SU-DHL-6 (cell line): ENCODE measurements around the gene EYS.

Experiments
- H2AFZ ChIP-seq: fragments of 200-600 bp; sonication (generic); 2 replicates; pipeline ENCODE4 v1.6.1; 2014; ENCODE audit warnings: low read depth, mild to moderate bottlenecking, moderate library complexity, mixed read lengths, antibody characterized with exemption, low read length; ENCODE audit not compliant: severe bottlenecking
- H3F3A ChIP-seq: fragments of 200-600 bp; shearing (Covaris generic); 2 replicates; pipeline ENCODE4 v1.6.0; 2016; ENCODE audit warnings: antibody characterized with exemption, mild to moderate bottlenecking; ENCODE audit not compliant: insufficient read depth
- H3K27ac ChIP-seq: fragments of 200-600 bp; sonication (generic); 2 replicates; pipeline ENCODE4 v1.5.1; 2016; ENCODE audit warnings: low read depth, mild to moderate bottlenecking, low read length, moderate library complexity, mixed read lengths
- H3K27me3 ChIP-seq: fragments of 200-600 bp; sonication (generic), shearing (Covaris generic); 2 replicates; pipeline ENCODE4 v1.6.0; 2014; ENCODE audit warnings: mild to moderate bottlenecking, low read length
- H3K36me3 ChIP-seq: fragments of 200-600 bp; sonication (generic); 2 replicates; pipeline ENCODE4 v1.6.1; 2014; ENCODE audit warnings: mild to moderate bottlenecking, low read length, mixed read lengths
- H3K4me2 ChIP-seq: fragments of 300-600, 200-600 bp; shearing (Covaris generic), sonication (generic); 2 replicates; pipeline ENCODE4 v1.6.0; 2014; ENCODE audit warnings: low read length, low read depth, mild to moderate bottlenecking; ENCODE audit not compliant: poor library complexity, severe bottlenecking
- H3K4me3 ChIP-seq: fragments of 200-600 bp; sonication (generic); 2 replicates; pipeline ENCODE4 v1.5.1; 2014; ENCODE audit warnings: antibody characterized with exemption, low read length, mild to moderate bottlenecking, mixed read lengths; ENCODE audit not compliant: insufficient read depth, poor library complexity, severe bottlenecking
- H3K79me2 ChIP-seq: fragments of 200-600 bp; sonication (generic); 2 replicates; pipeline ENCODE4 v1.6.1; 2014; ENCODE audit warnings: mild to moderate bottlenecking, low read length, moderate library complexity; ENCODE audit not compliant: insufficient read depth
- H3K9ac ChIP-seq: fragments of 200-600 bp; sonication (generic); 2 replicates; pipeline ENCODE4 v1.7.0; 2014; ENCODE audit warnings: mild to moderate bottlenecking, low read length
- H3K9me2 ChIP-seq: fragments of 200-600 bp; sonication (generic); replicated peaks from 2 replicates; pipeline ENCODE4 v1.6.1; 2014; ENCODE audit warnings: low read length; ENCODE audit not compliant: insufficient read depth
- H3K9me3 ChIP-seq: fragments of 200-600 bp; sonication (generic); 2 replicates; pipeline ENCODE4 v1.6.1; 2014; ENCODE audit warnings: low read length, mixed read lengths; ENCODE audit not compliant: insufficient read depth
- H4K20me1 ChIP-seq: fragments of 200-600 bp; sonication (generic); 2 replicates; pipeline ENCODE4 v1.6.1; 2014; ENCODE audit warnings: low read depth, mild to moderate bottlenecking, antibody characterized with exemption, low read length, moderate library complexity, mixed read lengths
- EZH2phosphoT487 ChIP-seq: fragments of 200-600 bp; sonication (generic), shearing (Covaris generic); conservative IDR thresholded peaks from 2 replicates; pipeline ENCODE4 v1.6.1; 2018; ENCODE audit warnings: mild to moderate bottlenecking, antibody characterized with exemption, low read length, moderate library complexity, mixed read lengths
- TF ChIP-seq, protein P1 (sequence below): fragments of 200-600 bp; sonication (generic); IDR thresholded peaks from one replicate; pipeline ENCODE4 v1.5.1; 2017; ENCODE audit warnings: antibody characterized with exemption, mild to moderate bottlenecking, low read length, moderate library complexity; ENCODE audit not compliant: insufficient read depth, poor library complexity, severe bottlenecking

Gene EYS

DNA sequence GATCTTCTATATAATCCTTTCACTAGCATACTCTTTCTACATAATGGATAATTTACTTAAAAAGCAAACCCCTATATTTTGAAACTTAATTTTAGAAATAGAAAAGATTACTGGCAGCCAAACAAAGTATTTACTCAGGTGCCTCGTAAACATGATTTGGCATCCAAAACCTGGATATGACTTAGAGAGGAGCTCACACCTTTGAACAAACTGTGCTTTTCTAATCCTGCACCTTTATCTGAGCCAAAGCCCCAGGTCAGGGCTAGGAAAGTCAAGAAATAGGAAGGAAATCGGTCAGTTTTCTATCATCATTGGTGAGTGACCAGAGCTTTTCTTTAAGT is 1900.5 kb downstream of the EYS start:
- Histone ChIP-seq H3K9me3 (no peaks in the 10 kb centered on the region), H3K4me3 (no peak overlapping the region), H3F3A (no peaks in the 10 kb centered on the region), H3K27me3 (no peaks in the 10 kb centered on the region), H3K27ac (no peak overlapping the region), H3K36me3 (no peaks in the 10 kb centered on the region), H3K4me2 (no peak overlapping the region), H3K9me2 (no peaks in the 10 kb centered on the region), H3K79me2 (no peaks in the 10 kb centered on the region), H3K9ac (no peak overlapping the region), H2AFZ (no peak overlapping the region), H4K20me1 (no peaks in the 10 kb centered on the region)
- TF ChIP-seq EZH2phosphoT487: no peak
- TF ChIP-seq, protein P1, sequence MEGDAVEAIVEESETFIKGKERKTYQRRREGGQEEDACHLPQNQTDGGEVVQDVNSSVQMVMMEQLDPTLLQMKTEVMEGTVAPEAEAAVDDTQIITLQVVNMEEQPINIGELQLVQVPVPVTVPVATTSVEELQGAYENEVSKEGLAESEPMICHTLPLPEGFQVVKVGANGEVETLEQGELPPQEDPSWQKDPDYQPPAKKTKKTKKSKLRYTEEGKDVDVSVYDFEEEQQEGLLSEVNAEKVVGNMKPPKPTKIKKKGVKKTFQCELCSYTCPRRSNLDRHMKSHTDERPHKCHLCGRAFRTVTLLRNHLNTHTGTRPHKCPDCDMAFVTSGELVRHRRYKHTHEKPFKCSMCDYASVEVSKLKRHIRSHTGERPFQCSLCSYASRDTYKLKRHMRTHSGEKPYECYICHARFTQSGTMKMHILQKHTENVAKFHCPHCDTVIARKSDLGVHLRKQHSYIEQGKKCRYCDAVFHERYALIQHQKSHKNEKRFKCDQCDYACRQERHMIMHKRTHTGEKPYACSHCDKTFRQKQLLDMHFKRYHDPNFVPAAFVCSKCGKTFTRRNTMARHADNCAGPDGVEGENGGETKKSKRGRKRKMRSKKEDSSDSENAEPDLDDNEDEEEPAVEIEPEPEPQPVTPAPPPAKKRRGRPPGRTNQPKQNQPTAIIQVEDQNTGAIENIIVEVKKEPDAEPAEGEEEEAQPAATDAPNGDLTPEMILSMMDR: no peak

DNA sequence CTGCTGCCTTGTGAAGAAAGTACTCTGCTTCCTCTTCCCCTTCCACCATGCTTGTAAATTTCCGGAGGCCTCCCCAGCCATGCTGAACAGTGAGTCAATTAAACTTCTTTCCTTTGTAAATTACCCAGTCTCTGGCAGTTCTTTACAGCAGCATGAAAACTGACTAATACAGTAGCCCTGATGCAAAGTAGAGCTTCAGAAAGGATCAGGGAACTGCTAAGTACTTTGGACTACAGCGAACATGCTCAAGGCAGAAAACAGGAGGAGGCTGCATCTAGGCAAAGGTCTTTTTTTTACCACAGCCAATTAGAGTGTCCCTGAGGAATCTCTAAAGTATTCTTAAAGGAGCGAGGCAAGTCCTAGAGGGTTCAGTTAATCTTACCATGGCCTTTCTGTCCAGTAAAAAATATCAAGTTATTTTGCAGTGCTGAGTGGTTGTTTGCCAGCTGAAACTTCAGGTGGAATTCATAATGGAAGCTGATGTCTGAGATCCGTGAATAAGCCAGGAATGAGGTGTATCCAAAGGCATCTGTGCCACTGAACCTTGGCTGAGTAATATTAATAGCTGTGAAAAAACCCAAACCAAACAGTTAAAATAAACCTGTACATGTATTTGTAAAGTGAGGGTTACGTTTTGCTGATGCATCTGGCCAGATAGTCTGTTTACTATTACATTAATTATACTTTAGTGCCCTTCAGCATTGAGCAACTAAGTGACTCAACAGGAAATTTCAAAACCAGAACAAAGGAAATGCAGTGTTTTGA is 1901.0 kb downstream of the EYS start:
- Histone ChIP-seq H3K36me3 (no peaks in the 10 kb centered on the region), H3K4me2 (no peak overlapping the region), H3K79me2 (no peaks in the 10 kb centered on the region), H3K27me3 (no peaks in the 10 kb centered on the region), H3F3A (no peaks in the 10 kb centered on the region), H3K4me3 (no peak overlapping the region), H3K9me2 (no peaks in the 10 kb centered on the region), H3K9ac (no peak overlapping the region), H3K9me3 (no peaks in the 10 kb centered on the region), H3K27ac (no peak overlapping the region), H2AFZ (no peak overlapping the region), H4K20me1 (no peaks in the 10 kb centered on the region)
- TF ChIP-seq EZH2phosphoT487: no peak
- TF ChIP-seq, protein P1: no peak

DNA sequence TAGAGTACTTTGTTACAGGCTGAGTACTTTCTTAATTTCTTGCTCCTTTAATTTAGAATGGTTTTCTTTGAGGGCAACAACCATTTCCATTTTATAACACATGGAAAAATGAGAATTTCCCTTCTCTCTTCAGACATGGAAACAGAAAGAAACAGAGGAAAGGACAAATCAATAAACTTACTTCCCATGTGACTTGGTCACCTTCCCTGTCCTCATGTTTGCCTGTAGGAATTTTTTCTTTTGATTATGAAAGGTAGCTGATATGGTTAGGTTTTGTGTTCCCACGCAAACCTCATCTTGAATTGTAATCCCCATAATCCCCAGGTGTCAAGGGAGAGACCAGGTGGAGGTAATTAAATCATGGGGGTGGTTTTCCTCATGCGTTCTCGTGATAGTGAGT is 1901.7 kb downstream of the EYS start:
- Histone ChIP-seq H3K36me3 (no peaks in the 10 kb centered on the region), H3F3A (no peaks in the 10 kb centered on the region), H2AFZ (no peak overlapping the region), H3K9ac (no peak overlapping the region), H3K27ac (no peak overlapping the region), H3K9me2 (no peaks in the 10 kb centered on the region), H3K9me3 (no peaks in the 10 kb centered on the region), H3K4me2 (no peak overlapping the region), H4K20me1 (no peaks in the 10 kb centered on the region), H3K27me3 (no peaks in the 10 kb centered on the region), H3K79me2 (no peaks in the 10 kb centered on the region), H3K4me3 (no peak overlapping the region)
- no peak for TF ChIP-seq EZH2phosphoT487
- TF ChIP-seq, protein P1: no peak
